Natural killer cell (primary cell): ENCODE results near the gene C1orf122. TPM values are rescaled to one million over a fixed set of nuclear protein-coding genes. Genes with fewer than 3 reads are reported as not detected.
A peak's percentile ranks its signal among the peaks of the same experiment; 100 is the strongest.

Experiments
- ATAC-seq, 3 donors: fragments of 150-1000 bp in 2 of 3; fragments of 200-7000 bp in 1 of 3; cut with Tn5 transposase; 1 replicate in 1 of 3; 2 replicates in 2 of 3; pipeline ENCODE4 v1.10.0; 2021; ENCODE audit warnings: mild to moderate bottlenecking in 2 of 3, moderate library complexity in 2 of 3
- DNase-seq, 2 donors: peaks; one replicate each; pipeline versions ENCODE4 v3.0.0 to v3.0.0-alpha.2; 2013 to 2021; ENCODE audit warnings: mixed read lengths in 1 of 2
- H3K27ac ChIP-seq: one replicate; pipeline ENCODE4 v1.5.1; 2013; ENCODE audit warnings: mild to moderate bottlenecking, low read length
- H3K27me3 ChIP-seq: one replicate; pipeline ENCODE4 v1.6.1; 2013; ENCODE audit warnings: low read length; ENCODE audit not compliant: control insufficient read depth, insufficient read depth
- H3K36me3 ChIP-seq: one replicate; pipeline ENCODE4 v1.6.1; 2013; ENCODE audit warnings: low read length; ENCODE audit not compliant: control insufficient read depth, insufficient read depth
- H3K4me1 ChIP-seq: one replicate; pipeline ENCODE4 v1.6.1; 2013; ENCODE audit warnings: low read length; ENCODE audit not compliant: control insufficient read depth, insufficient read depth
- H3K4me3 ChIP-seq: one replicate; pipeline ENCODE4 v1.5.1; 2013; ENCODE audit warnings: low read length
- H3K9me3 ChIP-seq: one replicate; pipeline ENCODE4 v1.6.1; 2013; ENCODE audit warnings: low read length; ENCODE audit not compliant: control insufficient read depth, insufficient read depth
- H3K27ac Mint-ChIP-seq, 2 donors: one replicate each; pipeline ENCODE4 v1.8.0; 2022; ENCODE audit warnings: mild to moderate bottlenecking in 2 of 2, mixed read lengths in 2 of 2, moderate library complexity in 1 of 2
- H3K27me3 Mint-ChIP-seq, 2 donors: one replicate each; pipeline ENCODE4 v1.8.0; 2022; ENCODE audit warnings: low read depth in 2 of 2, mixed read lengths in 2 of 2
- H3K36me3 Mint-ChIP-seq: one replicate; pipeline ENCODE4 v1.8.0; 2022; ENCODE audit warnings: mixed read lengths
- H3K4me1 Mint-ChIP-seq, 2 donors: one replicate each; pipeline ENCODE4 v1.8.0; 2022; ENCODE audit warnings: mixed read lengths in 2 of 2
- H3K4me3 Mint-ChIP-seq: one replicate; pipeline ENCODE4 v1.8.0; 2022; ENCODE audit warnings: mild to moderate bottlenecking, moderate library complexity, mixed read lengths
- H3K9me3 Mint-ChIP-seq, 2 donors: one replicate each; pipeline ENCODE4 v1.8.0; 2022; ENCODE audit warnings: mixed read lengths in 2 of 2
- CTCF ChIP-seq: fragments of 200-600 bp; IDR thresholded peaks from one replicate; pipeline ENCODE4 v1.8.0; 2022; ENCODE audit warnings: antibody characterized with exemption
- WGBS: methylation state at CpG from one replicate; pipeline ENCODE4 v1.1.7; 2013; ENCODE audit warnings: missing lambda C conversion rate; ENCODE audit not compliant: insufficient coverage; 5-methylcytosine and 5-hydroxymethylcytosine counted together
- intact Hi-C: fragments of 100-400 bp; cut with micrococcal nuclease; formaldehyde crosslinking; loops from one replicate; pipeline ENCODE4 v1.14.2; 2022
- total RNA-seq, 4 donors: library from RNA; stranded (reverse); fragments of 120-200 nt in 1 of 4; gene quantifications; one replicate each; pipeline versions ENCODE4 v1.2.3 to v1.2.4, GENCODE V29; 2013 to 2022

The C1orf122 gene
- total RNA-seq, 3 donors from 2014 or later (not counting 1 experiment from before 2014, with no cell fraction given), result 13.9 to 22.9 (median 14.9) TPM

GRCh38 chr1:37824001-37824400, 16.4 kb downstream of the C1orf122 start:
- Histone ChIP-seq H3K27ac (no peak overlapping the region), H3K4me3 (no peak overlapping the region), H3K27me3 (no peaks in the 10 kb centered on the region), H3K36me3 (peaks cover 45% of the 10 kb centered on the region), H3K9me3 (no peaks in the 10 kb centered on the region), H3K4me1 (peaks cover 3% of the 10 kb centered on the region)
- H3K9me3 Mint-ChIP-seq, result no peaks in the 10 kb centered on the region
- no peaks in the 10 kb centered on the region for H3K27me3 Mint-ChIP-seq
- ATAC-seq (no peak), DNase-seq (no peak)
- peak overlapping the region; percentile 40 to 84 for H3K27ac Mint-ChIP-seq
- H3K4me1 Mint-ChIP-seq, result peaks cover 17 to 28% of the 10 kb centered on the region in 2 donors
- no peak for TF ChIP-seq CTCF
- 92% methylated on average over 2 of the region's 2 CpGs for WGBS
- no peaks in the 10 kb centered on the region for H3K36me3 Mint-ChIP-seq
- no peak overlapping the region for H3K4me3 Mint-ChIP-seq
- intact Hi-C loops, result no loop called here

- Mint-ChIP-seq H3K27ac (peak overlapping the region in 1 of 2 donors; percentile 84), H3K36me3 (no peaks in the 10 kb centered on the region), H3K9me3 (no peaks in the 10 kb centered on the region), H3K27me3 (no peaks in the 10 kb centered on the region), H3K4me1 (peaks cover 17 to 28% of the 10 kb centered on the region in 2 donors), H3K4me3 (no peak overlapping the region)
- Histone ChIP-seq H3K9me3 (no peaks in the 10 kb centered on the region), H3K36me3 (peaks cover 41% of the 10 kb centered on the region), H3K27me3 (no peaks in the 10 kb centered on the region), H3K27ac (no peak overlapping the region), H3K4me1 (peaks cover 3% of the 10 kb centered on the region), H3K4me3 (no peak overlapping the region)
- intact Hi-C loops, result no loop called here
- TF ChIP-seq CTCF, result no peak
- ATAC-seq, result no peak
- no peak for DNase-seq
- WGBS, result 67% methylated on average over 2 of the region's 2 CpGs
Measured at GRCh38 chr1:37825506-37825905, 17.9 kb downstream of the C1orf122 start.

GRCh38 chr1:37828410-37829074, 21.0 kb downstream of the C1orf122 start:
- Mint-ChIP-seq H3K27ac (no peak overlapping the region), H3K9me3 (no peaks in the 10 kb centered on the region), H3K4me1 (peaks cover 2 to 15% of the 10 kb centered on the region in 2 donors), H3K36me3 (peaks cover 7% of the 10 kb centered on the region), H3K4me3 (no peak overlapping the region), H3K27me3 (no peaks in the 10 kb centered on the region)
- DNase-seq, result no peak
- no peak for TF ChIP-seq CTCF
- H3K27me3 ChIP-seq, result no peaks in the 10 kb centered on the region
- peaks cover 36% of the 10 kb centered on the region for H3K36me3 ChIP-seq
- no peak overlapping the region for H3K4me3 ChIP-seq
- no peak overlapping the region for H3K27ac ChIP-seq
- 100% methylated on average over 10 of the region's 12 CpGs for WGBS
- no peak for ATAC-seq
- H3K9me3 ChIP-seq, result no peaks in the 10 kb centered on the region
- H3K4me1 ChIP-seq, result no peaks in the 10 kb centered on the region
- intact Hi-C loops, result no loop called here

- Histone ChIP-seq H3K4me1 (no peaks in the 10 kb centered on the region), H3K36me3 (peaks cover 51% of the 10 kb centered on the region), H3K27ac (no peak overlapping the region), H3K4me3 (no peak overlapping the region), H3K9me3 (no peaks in the 10 kb centered on the region), H3K27me3 (no peaks in the 10 kb centered on the region)
- H3K4me3 Mint-ChIP-seq, result no peak overlapping the region
- H3K9me3 Mint-ChIP-seq, result no peaks in the 10 kb centered on the region
- H3K4me1 Mint-ChIP-seq, result no peaks in the 10 kb centered on the region
- 97% methylated on average over 4 of the region's 4 CpGs for WGBS
- H3K36me3 Mint-ChIP-seq, result peaks cover 26% of the 10 kb centered on the region
- no peak overlapping the region for H3K27ac Mint-ChIP-seq
- no peaks in the 10 kb centered on the region for H3K27me3 Mint-ChIP-seq
- intact Hi-C loops, result no loop called here
- no peak for DNase-seq
- no peak for TF ChIP-seq CTCF
- no peak for ATAC-seq
Measured at GRCh38 chr1:37831109-37831508, 23.5 kb downstream of the C1orf122 start.
